HepG2 (cell line): Measurements from ENCODE around the gene CERS4. TPM values are rescaled to one million over a fixed set of nuclear protein-coding genes. Genes with fewer than 3 reads are reported as not detected.
A peak's percentile ranks its signal among the peaks of the same experiment; 100 is the strongest.

Source experiments
- ATAC-seq: fragments of 200-7000 bp; cut with Tn5 transposase; 3 replicates; pipeline ENCODE4 v1.9.1; 2020; ENCODE audit warnings: mild to moderate bottlenecking, moderate library complexity
- BruUV-seq: library from RNA; stranded (reverse); fragments of 400-500 nt; replicated peaks from 2 replicates; lab custom pipeline; 2021; lab: Mats Ljungman, UMichigan
- CTCF ChIA-PET: fragments of 300-600 bp; formaldehyde crosslinking; extraction: SDS; loops from one replicate; lab custom pipeline; 2021; ENCODE audit warnings: low total read pairs, inconsistent platforms, low intra/inter-chr PET ratio; lab: Yijun Ruan, JAX
- POLR2A ChIA-PET: fragments of 350-600 bp; sonication (Branson Sonifier 250); formaldehyde crosslinking; loops from one replicate; lab custom pipeline; 2020; ENCODE audit warnings: antibody characterized with exemption, inconsistent platforms; lab: Yijun Ruan, JAX
- DNase-seq: peaks from one replicate; pipeline ENCODE4 v3.0.0-alpha.2; 2015; ENCODE audit warnings: low spot score
- FAIRE-seq: peaks from 3 replicates; lab custom pipeline; 2011; peaks lifted over from hg19 to GRCh38; lab: Jason Lieb, UNC
- H2AFZ ChIP-seq: one replicate; pipeline ENCODE4 v1.6.1; 2011; ENCODE audit warnings: low read length, inconsistent platforms
- H3K27ac ChIP-seq: fragments of 300-600 bp; 3 replicates; pipeline ENCODE4 v1.8.0; 2011; ENCODE audit warnings: mixed run types, mild to moderate bottlenecking, mixed read lengths, low read length, inconsistent platforms; ENCODE audit not compliant: insufficient read depth; ENCODE audit errors: extremely low read length
- H3K27me3 ChIP-seq, 2 experiments: fragments of 200-600 bp in 1 of 2; 2 replicates in 1 of 2; 3 replicates in 1 of 2; pipeline versions ENCODE4 v1.6.0 to v1.8.0; 2011; ENCODE audit warnings: low read length in 2 of 2, mild to moderate bottlenecking in 2 of 2, moderate library complexity in 2 of 2, inconsistent platforms in 1 of 2; ENCODE audit not compliant: insufficient read depth in 2 of 2, control insufficient read depth in 1 of 2
- H3K36me3 ChIP-seq, 2 experiments: fragments of 200-600 bp in 1 of 2; replicated peaks in 1 of 2; 2 replicates in 1 of 2; 3 replicates in 1 of 2; pipeline versions ENCODE4 v1.5.1 to v1.8.0; 2011; ENCODE audit warnings: low read length in 2 of 2, inconsistent platforms in 1 of 2; ENCODE audit not compliant: insufficient read depth in 2 of 2, control insufficient read depth in 1 of 2
- H3K4me1 ChIP-seq: 2 replicates; pipeline ENCODE4 v1.5.1; 2012; ENCODE audit warnings: low read length, inconsistent platforms; ENCODE audit not compliant: insufficient read depth
- H3K4me2 ChIP-seq: 2 replicates; pipeline ENCODE4 v1.6.0; 2011; ENCODE audit warnings: low read depth, low read length, inconsistent platforms
- H3K4me3 ChIP-seq, 3 experiments: fragments of 200-600 bp in 1 of 3; sonication (generic), shearing (Covaris generic) in 1 of 3; replicated peaks in 1 of 3; 2 replicates each; pipeline ENCODE4 v1.5.1; 2011 to 2016; ENCODE audit warnings: low read length in 3 of 3, inconsistent platforms in 2 of 3, low read depth in 2 of 3, mild to moderate bottlenecking in 2 of 3, control low read depth in 1 of 3, mixed read lengths in 1 of 3; ENCODE audit not compliant: insufficient read depth in 1 of 3
- H3K79me2 ChIP-seq: one replicate; pipeline ENCODE4 v1.6.1; 2011; ENCODE audit warnings: low read length, inconsistent platforms; ENCODE audit not compliant: insufficient read depth
- H3K9ac ChIP-seq: 2 replicates; pipeline ENCODE4 v1.6.0; 2011; ENCODE audit warnings: mild to moderate bottlenecking, low read depth, low read length, inconsistent platforms; ENCODE audit not compliant: insufficient read depth
- H3K9me3 ChIP-seq: 2 replicates; pipeline ENCODE4 v1.5.1; 2012; ENCODE audit warnings: mild to moderate bottlenecking, low read length
- H4K20me1 ChIP-seq: 2 replicates; pipeline ENCODE4 v1.6.0; 2011; ENCODE audit warnings: inconsistent platforms, mild to moderate bottlenecking, low read length, moderate library complexity; ENCODE audit not compliant: insufficient read depth
- GMEB2 ChIP-seq: IDR thresholded peaks from 2 replicates; pipeline ENCODE4 v1.6.1; 2016; ENCODE audit warnings: missing biosample characterization, missing genetic modification reagents, low read depth
- HOXA9 ChIP-seq: sonication (generic); formaldehyde crosslinking; IDR thresholded peaks from 2 replicates; pipeline ENCODE4 v1.8.1; 2022; ENCODE audit warnings: missing genetic modification reagents, mild to moderate bottlenecking, moderate library complexity, borderline replicate concordance
- MAF1 ChIP-seq: sonication (generic); formaldehyde crosslinking; IDR thresholded peaks from 2 replicates; pipeline ENCODE4 v1.5.0; 2020; ENCODE audit warnings: missing genetic modification reagents, borderline replicate concordance
- RAD51 ChIP-seq: fragments of 450-650 bp; IDR thresholded peaks from 2 replicates; pipeline ENCODE4 v1.6.1; 2016; ENCODE audit warnings: borderline replicate concordance
- YEATS4 ChIP-seq: sonication (generic); formaldehyde crosslinking; IDR thresholded peaks from 2 replicates; pipeline ENCODE4 v1.4.0; 2020; ENCODE audit warnings: missing genetic modification reagents, borderline replicate concordance
- ZNF121 ChIP-seq: sonication (generic); formaldehyde crosslinking; IDR thresholded peaks from 2 replicates; pipeline ENCODE4 v1.5.0; 2020; ENCODE audit warnings: mild to moderate bottlenecking, missing genetic modification reagents
- ZNF576 ChIP-seq: sonication (generic); formaldehyde crosslinking; IDR thresholded peaks from 2 replicates; pipeline ENCODE4 v1.4.0; 2020; ENCODE audit warnings: mild to moderate bottlenecking, missing genetic modification reagents
- ZNF691 ChIP-seq: sonication (generic); formaldehyde crosslinking; IDR thresholded peaks from 2 replicates; pipeline ENCODE4 v1.4.0; 2020; ENCODE audit warnings: missing genetic modification reagents, low read depth, mild to moderate bottlenecking, borderline replicate concordance
- WGBS: methylation state at CpG from one replicate; pipeline ENCODE4 v1.1.6; 2017; ENCODE audit warnings: low lambda C conversion rate; 5-methylcytosine and 5-hydroxymethylcytosine counted together
- in situ Hi-C: cut with HindIII; loops from 2 replicates; pipeline ENCODE4 v1.10.0; 2017; ENCODE audit warnings: low pct_unique_long_range_greater_than_20kb; ENCODE audit not compliant: extremely low pct_ligation_motif_present
- intact Hi-C: fragments of 100-400 bp; cut with micrococcal nuclease; formaldehyde crosslinking; loops from one replicate; pipeline ENCODE4 v1.10.0; 2022; ENCODE audit not compliant: unreplicated experiment
- polyA plus RNA-seq, 8 experiments: library from polyadenylated mRNA; depleted of rRNA in 3 of 8; stranded (reverse) in 7 of 8; unstranded in 1 of 8; fragments of >200 nt; fragmentation: Illumina TruSeq in 4 of 8; extraction: Trizol in 4 of 8; gene quantifications; 2 replicates each; pipeline versions ENCODE4 v1.2.1 to v1.2.3, GENCODE V29; 2011 to 2016; ENCODE audit warnings: low read depth in 4 of 8, missing spikeins in 1 of 8, mixed read lengths in 1 of 8; ENCODE audit not compliant: insufficient read depth in 1 of 8
- total RNA-seq, 5 experiments: library from RNA; depleted of rRNA; stranded (reverse); fragments of >200 nt; fragmentation: Illumina TruSeq; extraction: Trizol; gene quantifications; 2 replicates each; pipeline ENCODE4 v1.2.3, GENCODE V29; 2016; ENCODE audit warnings: low read depth in 1 of 5

CERS4 gene
- total and polyA plus RNA-seq, 2 of the 13 experiments (the other 11 are each of a cell fraction or from before 2014, with no cell fraction given), result 74.7 to 83.5 TPM

GRCh38 chr19:8180018-8180417, 29.2 kb upstream of the CERS4 start:
- no peak for DNase-seq
- Histone ChIP-seq H4K20me1 (no peaks in the 10 kb centered on the region), H3K4me3 (no peak overlapping the region), H3K4me1 (peaks cover 36% of the 10 kb centered on the region), H3K79me2 (no peaks in the 10 kb centered on the region), H3K36me3 (no peaks in the 10 kb centered on the region), H3K27ac (no peak overlapping the region), H3K4me2 (no peak overlapping the region), H3K9me3 (no peaks in the 10 kb centered on the region), H2AFZ (no peak overlapping the region), H3K9ac (no peak overlapping the region), H3K27me3 (0 out of 5 replicates have a peak, but pooled peaks cover 0 to 8% of the 10 kb centered on the region in 2 experiments)
- WGBS, result 16% methylated on average over 6 of the region's 6 CpGs
- intact Hi-C loops (no loop called here), in situ Hi-C loops (no loop called here)
- no peak for FAIRE-seq
- no TSS peak for BruUV-seq
- TF ChIP-seq RAD51 (peak; percentile 39; the same call in 1 of the 2 replicates), MAF1 (CRISPR knock-in tag) (no peak), ZNF691 (CRISPR knock-in tag) (no peak), GMEB2 (no peak)
- no peak for ATAC-seq
- ChIA-PET CTCF (no interaction called here), POLR2A (interaction anchor here (1.2 kb wide), 1 partner anchor 178 kb away, joined by 3 read pairs; no protein-coding TSS in a partner anchor)

GRCh38 chr19:8184274-8184673, 24.9 kb upstream of the CERS4 start:
- intact Hi-C loops, result no loop called here
- in situ Hi-C loops, result no loop called here
- Histone ChIP-seq H2AFZ (no peak overlapping the region), H3K9ac (no peak overlapping the region), H3K9me3 (no peaks in the 10 kb centered on the region), H3K4me2 (no peak overlapping the region)
- POLR2A ChIA-PET, result no interaction called here
- CTCF ChIA-PET, result no interaction called here
- WGBS, result 31% methylated on average over 9 of the region's 9 CpGs
- TF ChIP-seq ZNF121 (peak; percentile 73), YEATS4 (no peak), HOXA9 (CRISPR knock-in tag) (no peak), ZNF576 (CRISPR knock-in tag) (no peak)
- TF ChIP-seq, all 625 proteins: peak for 1
- Histone ChIP-seq H3K36me3 (no peaks in the 10 kb centered on the region), H3K79me2 (no peaks in the 10 kb centered on the region), H4K20me1 (no peaks in the 10 kb centered on the region), H3K27me3 (peaks cover 0 to 3% of the 10 kb centered on the region in 2 experiments; a peak in 1 of 5 replicates), H3K4me3 (no peak overlapping the region), H3K27ac (no peak overlapping the region), H3K4me1 (peaks cover 59% of the 10 kb centered on the region)
- ATAC-seq, result no peak
- no TSS peak for BruUV-seq
- no peak for FAIRE-seq
- no peak for DNase-seq
